GM08714 (cell line): Measurements from ENCODE around the gene RNLS.

Source experiments
- H3K4me3 ChIP-seq: fragments of 200-500 bp; sonication (Bioruptor generic); 2 replicates; pipeline ENCODE4 v1.5.1; 2014; ENCODE audit warnings: mild to moderate bottlenecking, low read length, inconsistent platforms
- ZNF274 ChIP-seq: IDR thresholded peaks from 2 replicates; pipeline ENCODE4 v1.6.1; 2012; ENCODE audit warnings: mild to moderate bottlenecking, low read depth, low read length

The RNLS gene

GRCh38 chr10:88463811-88464210, 119.3 kb downstream of the RNLS start:
- TF ChIP-seq ZNF274 = no peak

DNA sequence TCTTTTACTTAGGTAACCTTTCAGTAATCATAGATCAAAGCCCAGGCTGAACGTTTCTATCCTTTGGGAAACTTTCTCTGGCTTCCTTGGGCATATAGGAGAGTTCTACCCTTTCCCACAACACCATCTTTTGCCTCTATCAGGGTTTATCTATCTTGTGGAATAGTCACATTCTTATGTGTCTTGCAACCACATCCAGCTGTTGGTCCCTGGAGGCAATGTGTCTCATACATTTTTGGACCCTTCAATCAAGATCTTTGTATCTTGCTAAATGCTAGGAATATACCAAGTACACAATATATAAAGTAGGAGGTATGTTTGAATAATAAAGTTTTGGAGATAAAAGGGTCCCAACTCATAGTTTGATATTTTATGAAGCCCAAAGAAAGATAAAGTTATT, 121.7 kb downstream of the RNLS start:
- TF ChIP-seq ZNF274 = no peak

More at GRCh38 chr10:88463811-88464210, 119.3 kb downstream of the RNLS start:
- H3K4me3 ChIP-seq = no peak overlapping the region

GRCh38 chr10:88459530-88459929, 123.6 kb downstream of the RNLS start:
- no peak overlapping the region for H3K4me3 ChIP-seq
- TF ChIP-seq ZNF274 = no peak

More for the DNA sequence above, 121.7 kb downstream of the RNLS start:
- H3K4me3 ChIP-seq = no peak overlapping the region

GRCh38 chr10:88458209-88458608, 124.9 kb downstream of the RNLS start:
- TF ChIP-seq ZNF274 = no peak
- H3K4me3 ChIP-seq = no peak overlapping the region

- no peak for TF ChIP-seq ZNF274
- no peak overlapping the region for H3K4me3 ChIP-seq
Observed at GRCh38 chr10:88457660-88458059, 125.5 kb downstream of the RNLS start.

GRCh38 chr10:88456730-88457129, 126.4 kb downstream of the RNLS start:
- TF ChIP-seq ZNF274 = no peak

GRCh38 chr10:88455831-88456230, 127.3 kb downstream of the RNLS start:
- no peak overlapping the region for H3K4me3 ChIP-seq
- TF ChIP-seq ZNF274 = no peak

More at GRCh38 chr10:88456730-88457129, 126.4 kb downstream of the RNLS start:
- no peak overlapping the region for H3K4me3 ChIP-seq

DNA sequence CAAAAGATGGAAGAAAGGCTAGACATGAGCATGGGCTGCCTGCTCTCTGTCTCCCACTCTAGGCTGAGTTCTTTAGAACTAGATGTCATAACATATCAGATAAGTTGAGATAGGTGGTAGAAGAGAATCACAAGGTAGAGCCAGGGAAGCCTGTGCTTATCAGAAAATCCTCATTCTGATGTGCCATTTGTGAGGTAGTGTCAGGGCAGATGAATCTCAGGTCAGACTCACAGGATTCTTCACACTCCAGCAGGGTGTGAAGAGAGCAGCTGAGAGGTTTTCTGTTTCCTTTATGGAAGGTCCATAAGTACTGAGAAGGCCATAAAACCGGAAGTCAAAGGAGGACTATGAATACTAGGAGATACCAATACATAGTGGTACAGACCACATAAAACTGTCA, 132.9 kb downstream of the RNLS start:
- H3K4me3 ChIP-seq = no peak overlapping the region
- no peak for TF ChIP-seq ZNF274

- H3K4me3 ChIP-seq = no peak overlapping the region
- no peak for TF ChIP-seq ZNF274
Observed at GRCh38 chr10:88442716-88443115, 140.4 kb downstream of the RNLS start.

GRCh38 chr10:88440541-88440940, 142.6 kb downstream of the RNLS start:
- H3K4me3 ChIP-seq = no peak overlapping the region
- TF ChIP-seq ZNF274 = no peak

DNA sequence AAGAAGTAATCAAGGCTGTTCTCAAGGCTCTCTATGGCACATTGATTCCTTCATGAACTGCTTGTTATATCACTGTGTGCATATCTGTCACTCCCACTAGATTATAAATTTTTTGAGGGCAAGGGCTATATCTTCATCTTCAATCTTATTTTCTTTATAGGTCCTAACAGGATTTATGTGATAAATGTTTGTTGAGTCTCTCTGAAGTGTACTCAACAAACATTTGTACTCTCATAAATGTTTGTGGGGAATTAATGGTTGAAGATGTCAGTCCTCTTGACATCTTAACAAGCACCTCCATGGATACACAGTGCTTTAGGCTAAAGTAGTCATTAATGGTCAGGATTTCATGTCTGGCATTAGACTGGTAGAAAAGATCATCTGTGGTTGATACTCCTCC, 143.2 kb downstream of the RNLS start:
- TF ChIP-seq ZNF274 = no peak
- H3K4me3 ChIP-seq = no peak overlapping the region

DNA sequence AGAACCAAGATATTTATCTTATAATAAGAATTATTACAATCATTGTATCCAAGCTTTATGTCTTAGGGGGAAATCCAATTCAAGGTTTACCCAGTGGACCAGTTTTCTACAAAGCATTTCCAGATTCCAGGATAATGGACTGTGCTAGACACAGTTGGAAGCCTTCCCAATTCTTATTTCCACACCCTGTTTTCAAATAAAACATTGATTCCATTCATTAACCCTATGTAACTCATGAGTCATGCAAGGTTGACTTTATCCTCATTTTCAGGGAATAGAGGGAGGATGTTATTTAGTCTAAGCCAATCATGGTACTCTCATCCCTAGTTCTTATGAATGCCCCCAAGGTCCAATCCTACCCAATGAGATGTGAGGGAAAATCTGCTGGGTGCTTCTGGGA, 145.7 kb downstream of the RNLS start:
- TF ChIP-seq ZNF274 = no peak

DNA sequence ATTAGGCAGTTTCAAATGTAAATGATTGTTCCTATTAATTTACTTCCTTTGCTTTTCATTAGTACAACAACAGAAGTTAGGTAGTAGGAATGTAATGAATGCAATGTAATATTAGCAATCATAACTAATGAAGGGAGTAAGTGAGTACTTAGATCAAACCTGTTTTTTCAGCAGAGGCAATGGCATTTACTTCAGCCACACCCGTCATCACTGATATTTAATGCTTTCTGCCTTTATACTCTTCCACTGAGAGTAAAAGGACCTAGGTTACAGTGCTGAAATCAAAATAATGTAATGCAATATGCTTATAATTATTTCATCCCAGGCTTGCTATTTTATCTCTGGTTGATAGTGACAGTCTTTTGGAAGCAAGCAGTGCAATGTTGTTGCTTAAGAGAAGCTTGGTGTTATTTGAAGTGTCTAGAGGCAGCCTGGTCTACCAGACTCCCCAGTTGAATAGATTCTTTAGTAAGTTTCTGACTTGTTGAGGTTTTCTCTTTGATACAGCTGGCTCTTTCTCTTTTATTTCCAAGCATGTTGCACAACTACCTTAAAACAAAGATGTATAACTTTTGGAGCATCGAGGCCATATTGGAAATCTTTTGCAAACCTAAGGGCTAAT, 149.4 kb downstream of the RNLS start:
- TF ChIP-seq ZNF274 = no peak
- no peak overlapping the region for H3K4me3 ChIP-seq

More for the DNA sequence above, 145.7 kb downstream of the RNLS start:
- H3K4me3 ChIP-seq = no peak overlapping the region

- no peak for TF ChIP-seq ZNF274
- no peak overlapping the region for H3K4me3 ChIP-seq
Observed at GRCh38 chr10:88431103-88431502, 152.0 kb downstream of the RNLS start.

DNA sequence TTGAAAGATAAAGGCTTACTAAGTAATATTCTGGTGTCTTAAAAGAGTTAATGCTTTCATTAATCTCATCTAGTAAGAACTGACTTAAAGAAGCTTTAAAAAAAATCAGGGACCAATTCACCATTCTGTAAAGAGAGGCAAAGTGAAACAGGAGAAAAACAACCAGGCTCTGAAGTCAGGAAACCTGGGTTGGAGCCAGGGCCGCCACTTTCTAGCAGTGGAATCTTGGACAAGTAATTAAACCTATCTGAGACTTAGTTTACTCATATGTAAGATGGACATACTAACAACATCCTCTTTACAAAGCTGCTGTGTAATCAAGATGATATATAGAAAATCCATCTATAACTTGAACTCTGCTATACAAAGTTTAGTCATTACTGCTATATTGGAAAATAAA, 154.1 kb downstream of the RNLS start:
- no peak for TF ChIP-seq ZNF274
- H3K4me3 ChIP-seq = no peak overlapping the region

GRCh38 chr10:88428442-88428841, 154.7 kb downstream of the RNLS start:
- no peak overlapping the region for H3K4me3 ChIP-seq
- TF ChIP-seq ZNF274 = no peak
